Stimulated activated CD8-positive, alpha-beta memory T cell treated with anti-CD3 and anti-CD28 coated beads, Interleukin-4, amount 100 ng/mL, for 1 hour (primary cell): Measurements from ENCODE around the gene CROT.
A peak's percentile ranks its signal among the peaks of the same experiment; 100 is the strongest.

Experiments used
- DNase-seq, 2 donors: peaks; one replicate each; pipeline ENCODE4 v3.0.0-alpha.2; 2020; ENCODE audit warnings: low read depth in 2 of 2, low spot score in 1 of 2

The CROT gene

GRCh38 chr7:87345166-87345927 is at the start of gene CROT:
Gene CROT, plus strand, starts transcription at chr7:87345664. Its CDS starts 3,405 bp downstream, at chr7:87349069.
- DNase-seq = peak; percentile 70 to 90

GRCh38 chr7:87300756-87301155 is 44.7 kb upstream of the CROT start:
- no peak for DNase-seq

DNA sequence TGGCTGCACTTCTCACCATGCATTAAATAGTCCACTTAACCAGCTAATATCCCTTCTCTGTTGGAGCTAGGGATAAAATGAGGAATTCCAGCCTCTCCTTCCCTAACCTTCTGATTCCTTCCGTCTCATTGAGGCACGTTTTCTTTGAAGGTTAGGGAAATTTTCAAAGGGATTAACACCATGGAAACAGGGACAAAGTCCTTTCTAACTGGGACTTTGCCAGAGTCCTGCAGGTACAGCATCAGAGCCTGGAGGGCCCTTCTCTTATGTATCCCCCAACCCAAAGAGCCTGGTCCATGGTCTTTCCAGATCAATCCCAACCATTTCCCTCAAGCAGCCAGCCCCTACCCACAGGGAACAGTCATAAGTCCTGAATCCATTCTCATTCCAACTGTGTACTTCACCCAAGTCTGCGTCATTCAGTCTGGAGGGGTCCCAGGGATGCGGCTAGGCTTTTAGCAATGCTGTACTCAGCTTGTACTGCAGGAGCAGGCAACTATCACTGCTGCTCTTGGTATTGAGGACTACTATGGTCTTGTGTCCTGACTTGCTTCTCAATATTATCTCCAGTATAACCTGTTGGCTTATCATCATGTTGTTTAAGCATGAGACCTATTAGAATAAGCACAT is 34.6 kb upstream of the CROT start:
- no peak for DNase-seq

GRCh38 chr7:87312215-87312865 is 33.1 kb upstream of the CROT start:
- peak; percentile 28 to 47 for DNase-seq

DNA sequence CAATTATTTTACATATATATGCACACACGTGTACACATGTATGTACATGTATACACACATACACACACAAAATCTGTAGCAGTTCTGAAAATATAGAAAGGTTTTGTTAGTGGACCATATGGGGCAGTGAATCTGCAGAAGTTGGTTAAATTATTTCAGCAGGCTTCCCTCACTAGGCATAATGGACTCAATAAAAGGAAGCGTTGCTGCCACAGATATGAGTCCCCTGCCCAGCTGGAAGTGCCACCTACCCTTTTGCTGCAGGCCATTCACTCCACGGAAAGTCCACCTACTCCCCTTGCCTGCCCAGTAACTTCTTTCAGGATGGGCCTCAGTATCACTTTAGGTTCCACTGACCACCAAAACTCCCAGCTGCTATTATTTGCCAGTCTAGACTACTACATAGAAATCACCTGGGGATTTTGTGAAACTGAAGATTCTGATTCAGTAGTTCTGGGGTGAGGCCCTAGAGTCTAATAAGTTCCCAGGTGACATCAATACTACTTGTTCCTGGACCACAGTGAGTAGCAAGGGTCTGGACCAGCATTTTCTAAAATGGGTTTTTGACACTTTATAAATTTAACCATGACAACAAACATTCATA is 29.3 kb upstream of the CROT start:
- no peak for DNase-seq

GRCh38 chr7:87316846-87317552 is 28.5 kb upstream of the CROT start:
- no peak for DNase-seq

- DNase-seq = no peak
These were observed 27.7 kb upstream of the CROT start for GRCh38 chr7:87317691-87318245.

GRCh38 chr7:87318741-87319140 is 26.7 kb upstream of the CROT start:
- DNase-seq = no peak

GRCh38 chr7:87319154-87319581 is 26.3 kb upstream of the CROT start:
- DNase-seq = peak in 1 of 2 donors; percentile 4

GRCh38 chr7:87322912-87323311 is 22.6 kb upstream of the CROT start:
- DNase-seq = no peak

- no peak for DNase-seq
These were observed 19.7 kb upstream of the CROT start for GRCh38 chr7:87325576-87326370.

DNA sequence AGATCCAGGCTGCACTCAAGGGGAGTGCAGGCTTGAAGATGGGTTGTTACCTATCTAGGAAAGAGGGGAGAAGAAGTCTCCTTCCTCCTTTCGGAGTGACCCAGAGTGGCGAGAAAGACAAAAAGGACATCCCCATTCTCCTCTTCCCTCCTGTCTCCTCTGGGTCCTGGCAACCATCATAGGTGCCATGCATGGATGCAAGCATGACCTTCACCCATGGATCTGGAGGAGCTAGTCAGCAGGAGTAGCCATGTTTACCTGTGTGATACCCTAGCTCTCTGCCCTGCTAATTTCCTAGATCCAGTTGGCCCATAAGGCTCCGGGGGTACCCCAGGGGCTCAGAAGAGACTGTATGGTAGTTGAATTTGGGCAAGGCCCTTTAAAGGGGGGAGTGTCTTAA is 17.2 kb upstream of the CROT start:
- no peak for DNase-seq

- DNase-seq = no peak
These were observed 15.1 kb upstream of the CROT start for GRCh38 chr7:87330316-87330715.

GRCh38 chr7:87330942-87331341 is 14.5 kb upstream of the CROT start:
- DNase-seq = no peak

GRCh38 chr7:87331687-87332252 is 13.7 kb upstream of the CROT start:
- DNase-seq = no peak

DNA sequence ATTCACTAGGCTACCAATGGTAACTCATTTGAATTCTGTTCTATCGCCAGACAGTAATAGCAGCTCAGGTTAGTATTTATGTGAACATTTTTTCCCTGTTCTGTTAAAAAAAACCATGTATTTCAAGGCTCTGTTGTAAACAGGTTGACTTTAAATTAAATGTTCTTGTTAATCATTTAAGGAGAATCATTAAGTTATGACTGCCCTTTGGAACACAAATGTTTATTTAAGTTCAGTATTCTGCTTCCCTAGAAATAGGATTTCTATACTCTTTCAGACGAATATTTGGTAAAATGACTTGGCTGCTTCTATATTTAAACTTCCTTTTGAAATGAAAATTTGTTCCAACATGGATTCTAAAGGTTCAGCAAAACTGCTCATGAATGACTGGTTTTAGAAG is 13.1 kb upstream of the CROT start:
- no peak for DNase-seq

GRCh38 chr7:87336136-87336535 is 9.3 kb upstream of the CROT start:
- no peak for DNase-seq

GRCh38 chr7:87337331-87337730 is 8.1 kb upstream of the CROT start:
- no peak for DNase-seq

DNA sequence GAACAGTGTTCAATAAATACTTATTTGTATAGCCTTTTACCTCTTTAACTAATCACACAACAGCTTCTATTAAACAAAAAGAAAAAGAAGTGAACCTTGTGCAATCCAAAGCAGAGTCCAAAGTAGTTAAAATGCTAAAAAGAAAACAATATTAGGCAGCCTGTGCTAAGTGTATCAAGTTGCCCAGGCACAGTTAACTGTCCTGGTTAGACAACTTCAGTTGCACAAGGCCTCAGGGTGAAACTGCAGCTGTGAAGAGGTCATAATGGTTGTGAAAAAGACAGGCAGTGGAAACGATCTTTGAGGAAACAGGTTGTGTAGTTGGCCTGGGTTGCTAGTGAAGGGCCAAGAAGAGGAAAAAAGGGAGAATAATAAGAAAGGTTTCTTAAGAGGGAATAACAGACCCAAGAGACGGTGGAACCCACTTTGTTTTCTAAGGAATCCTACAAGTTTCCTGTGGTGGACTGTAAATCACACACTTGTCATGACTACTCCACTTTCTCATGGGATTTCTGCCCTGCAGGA is 6.0 kb upstream of the CROT start:
- DNase-seq = no peak

DNA sequence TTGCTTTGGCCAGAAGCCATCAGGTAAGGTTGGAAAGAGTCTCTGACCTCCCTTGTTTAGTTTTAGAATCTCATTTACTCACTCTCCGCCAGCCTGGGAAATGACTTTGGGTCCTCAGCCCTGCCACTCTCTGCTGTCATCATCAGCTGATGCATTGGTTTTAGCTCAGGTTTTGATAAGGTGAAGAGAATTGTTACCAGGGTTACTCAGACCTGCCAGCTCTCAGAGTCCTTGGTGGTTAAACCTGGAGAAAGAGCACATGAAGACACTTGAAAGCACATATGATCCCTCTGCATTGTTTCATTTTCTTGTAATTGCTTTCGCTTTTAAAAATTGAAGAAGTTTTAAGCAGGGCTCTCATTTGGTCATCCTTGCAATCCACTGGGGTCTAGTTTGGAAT is 4.0 kb upstream of the CROT start:
- DNase-seq = no peak
